ENCODE data around the gene CADPS.

DNA sequence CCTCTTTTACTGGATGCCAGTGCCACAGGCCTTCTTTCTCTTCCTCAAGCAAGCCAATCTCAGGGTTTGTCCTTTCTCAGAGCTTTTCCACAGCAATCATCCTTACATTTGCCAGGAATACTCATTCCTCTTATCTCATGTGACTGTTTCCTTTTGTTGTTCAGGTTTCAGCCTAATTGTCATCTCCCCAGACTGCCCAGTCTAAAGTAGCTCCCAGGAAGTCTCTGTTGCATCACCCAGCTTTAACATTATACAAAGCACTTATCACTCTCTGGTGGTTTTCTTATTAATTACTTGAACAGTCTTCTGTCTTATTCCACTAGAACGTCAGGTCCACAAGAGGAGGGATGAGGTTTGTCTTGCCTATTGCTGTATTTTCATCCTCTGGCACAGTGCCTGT lies 65.8 kb downstream of the CADPS start:
- TF ChIP-seq, protein P1, sequence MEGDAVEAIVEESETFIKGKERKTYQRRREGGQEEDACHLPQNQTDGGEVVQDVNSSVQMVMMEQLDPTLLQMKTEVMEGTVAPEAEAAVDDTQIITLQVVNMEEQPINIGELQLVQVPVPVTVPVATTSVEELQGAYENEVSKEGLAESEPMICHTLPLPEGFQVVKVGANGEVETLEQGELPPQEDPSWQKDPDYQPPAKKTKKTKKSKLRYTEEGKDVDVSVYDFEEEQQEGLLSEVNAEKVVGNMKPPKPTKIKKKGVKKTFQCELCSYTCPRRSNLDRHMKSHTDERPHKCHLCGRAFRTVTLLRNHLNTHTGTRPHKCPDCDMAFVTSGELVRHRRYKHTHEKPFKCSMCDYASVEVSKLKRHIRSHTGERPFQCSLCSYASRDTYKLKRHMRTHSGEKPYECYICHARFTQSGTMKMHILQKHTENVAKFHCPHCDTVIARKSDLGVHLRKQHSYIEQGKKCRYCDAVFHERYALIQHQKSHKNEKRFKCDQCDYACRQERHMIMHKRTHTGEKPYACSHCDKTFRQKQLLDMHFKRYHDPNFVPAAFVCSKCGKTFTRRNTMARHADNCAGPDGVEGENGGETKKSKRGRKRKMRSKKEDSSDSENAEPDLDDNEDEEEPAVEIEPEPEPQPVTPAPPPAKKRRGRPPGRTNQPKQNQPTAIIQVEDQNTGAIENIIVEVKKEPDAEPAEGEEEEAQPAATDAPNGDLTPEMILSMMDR (conservative IDR thresholded peaks at IDR 0.05 in 1 of 2, IDR thresholded peaks at IDR 0.05 in 1 of 2; ENCODE audit: extremely low read depth in 1 of 2, insufficient read depth in 1 of 2, low read depth in 1 of 2, low read length in 2 of 2) = no peak
- no peak for TF ChIP-seq EZH2 (IDR thresholded peaks at IDR 0.05; ENCODE audit: borderline replicate concordance, low read length)

All from mammary epithelial cell (primary cell).